Measurements from ENCODE around the gene NFYC.
A peak's percentile ranks its signal among the peaks of the same experiment; 100 is the strongest.
"Not testable (repeated sequence)": the region's sequence is repeated elsewhere in the genome, so short reads cannot be mapped to it uniquely, and the experiment has no call there.

Gene NFYC

DNA sequence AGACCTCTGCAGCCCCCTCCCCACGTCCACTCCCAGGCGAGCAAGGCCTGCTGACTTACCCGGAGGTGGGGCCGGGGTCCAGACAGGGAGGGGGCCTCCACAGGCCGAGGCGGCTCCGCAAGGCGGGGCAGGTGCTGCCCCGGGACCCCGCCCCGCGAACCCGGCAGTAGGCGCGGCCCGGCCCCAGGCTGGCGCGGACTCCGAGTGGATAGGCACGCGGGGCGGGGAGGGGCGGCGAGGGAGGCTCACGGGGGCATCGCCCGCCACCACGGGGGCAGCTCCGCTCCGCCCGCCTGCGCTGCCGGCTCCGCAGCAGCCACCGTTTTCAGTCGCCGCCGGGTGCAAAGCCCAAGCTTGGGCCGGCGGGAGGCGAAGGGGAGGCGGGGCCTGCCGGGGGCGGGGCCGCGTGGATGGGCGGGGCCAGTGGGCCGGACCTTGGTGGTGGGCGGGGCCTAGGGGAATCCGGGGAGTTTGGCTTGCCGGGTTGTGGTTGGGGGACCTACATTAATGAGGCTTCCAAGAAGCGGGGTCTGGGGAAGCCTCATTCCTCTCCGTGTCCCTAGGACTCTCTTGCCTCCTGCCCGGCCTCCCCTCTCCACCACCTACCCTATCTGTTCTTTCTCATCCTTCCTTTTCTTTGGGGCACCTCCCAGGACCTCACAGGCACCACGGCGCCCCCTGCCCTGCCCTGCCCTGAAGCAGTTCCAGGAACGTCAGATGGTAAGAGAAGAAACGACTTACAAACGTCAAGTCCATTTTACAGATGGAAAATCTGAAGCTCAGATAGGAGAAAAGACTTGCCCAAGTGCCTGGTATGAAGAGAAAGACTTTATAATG lies 26.0 kb upstream of the NFYC start, which contains the start of gene RIMS3:
Gene RIMS3, minus strand, starts transcription at position 348 of the 837 bp plus-strand sequence. CDS start 23,757 bp downstream, outside the sequence.
- DNase-seq, result peak; percentile 66

DNA sequence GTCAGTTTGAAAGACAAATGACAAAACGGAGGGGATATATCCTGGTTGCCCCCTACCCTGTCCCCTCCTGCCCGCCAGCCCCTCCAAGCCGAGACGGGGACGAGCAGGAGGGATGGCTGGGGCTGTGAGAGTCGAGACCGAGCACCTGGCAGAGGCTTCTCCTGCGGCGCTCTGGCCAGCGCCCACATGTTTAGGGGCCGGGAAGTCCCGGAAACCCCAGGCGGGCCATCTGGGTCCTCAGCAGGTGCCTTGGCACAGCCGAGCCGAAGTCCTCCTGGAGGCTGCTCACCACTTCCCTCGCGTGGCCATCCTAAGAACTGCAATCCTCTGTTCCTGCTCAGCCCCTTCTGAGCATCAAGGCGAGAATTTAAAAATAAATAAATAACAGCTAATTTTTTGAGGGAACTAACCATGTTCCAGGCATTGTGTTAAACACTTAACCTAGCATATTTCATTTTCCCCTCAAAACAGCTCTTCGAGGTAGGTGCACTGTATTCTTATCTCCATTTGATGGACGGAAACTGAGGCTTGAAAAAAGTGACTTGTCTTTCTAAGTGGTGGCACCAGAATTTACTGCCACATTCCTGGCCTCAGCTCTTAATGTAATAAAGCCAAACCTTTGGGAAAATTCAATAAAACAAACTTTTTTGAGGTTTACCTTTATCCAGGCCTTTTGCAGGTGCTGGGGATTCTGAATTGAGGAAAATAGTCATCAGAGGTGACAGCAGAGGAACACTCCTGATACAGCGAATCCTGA lies 22.6 kb upstream of the NFYC start:
- peak; percentile 71 for DNase-seq

DNA sequence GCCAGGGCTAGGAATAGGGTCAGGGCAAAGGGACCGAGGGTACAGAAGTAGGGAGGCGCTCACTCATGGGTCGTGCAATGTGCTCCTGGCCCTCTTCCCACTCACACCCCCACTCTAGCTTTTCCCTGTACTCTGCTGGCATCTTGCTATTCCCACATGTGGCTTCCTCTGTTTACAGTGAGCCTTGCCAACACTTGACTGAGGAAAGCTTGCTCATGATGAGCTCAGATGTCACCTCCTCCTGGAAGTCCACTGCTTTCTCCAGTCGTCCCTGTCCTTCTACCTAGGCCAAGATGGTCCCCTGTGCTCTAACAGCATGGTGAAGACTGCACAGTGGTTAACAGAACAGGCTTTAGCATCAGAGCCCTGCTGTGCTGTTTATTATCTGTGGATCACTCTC lies 18.1 kb upstream of the NFYC start:
- DNase-seq, result no peak

DNA sequence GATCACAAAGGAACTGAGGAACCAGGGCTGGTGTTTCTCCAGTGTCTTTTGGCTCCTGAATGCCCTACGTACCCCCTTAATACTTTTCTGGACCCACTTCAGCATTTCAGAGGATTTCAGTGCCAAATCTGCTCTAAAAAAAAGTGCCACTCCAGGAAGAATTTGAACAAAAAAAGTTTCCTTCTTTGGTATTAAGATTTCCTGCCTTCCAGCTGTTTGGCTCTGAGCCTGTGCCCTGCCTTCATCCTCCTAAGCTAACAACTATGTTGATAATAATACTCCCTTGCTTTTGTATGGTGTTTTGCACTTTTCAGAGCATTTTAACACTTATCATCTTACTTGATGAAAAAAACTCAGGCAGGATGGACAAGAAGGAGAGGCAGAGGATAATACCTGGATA lies 15.0 kb upstream of the NFYC start:
- no peak for DNase-seq

- DNase-seq, result no peak
Observed at GRCh38 chr1:40679165-40679953, 12.1 kb upstream of the NFYC start.

DNA sequence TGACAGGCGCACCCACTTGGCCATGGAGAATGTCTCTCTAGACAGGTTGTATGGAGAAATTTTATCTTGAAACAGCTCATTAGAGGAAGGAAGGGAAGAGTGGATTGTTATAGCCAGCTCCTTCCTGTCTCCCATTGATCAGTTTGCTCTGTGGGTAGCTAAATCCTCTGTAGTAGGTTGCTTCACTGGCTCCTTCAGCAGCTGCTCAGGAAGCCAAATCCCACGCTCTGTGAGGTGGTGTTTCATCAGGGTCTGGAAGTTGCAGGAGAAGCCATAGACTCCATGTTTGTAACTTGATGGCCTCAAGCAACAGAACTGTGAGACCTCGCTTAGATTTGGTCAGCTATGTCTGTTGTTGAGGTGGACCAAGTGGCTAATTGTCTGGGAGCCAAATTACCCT lies 6.8 kb upstream of the NFYC start:
- DNase-seq, result no peak

DNA sequence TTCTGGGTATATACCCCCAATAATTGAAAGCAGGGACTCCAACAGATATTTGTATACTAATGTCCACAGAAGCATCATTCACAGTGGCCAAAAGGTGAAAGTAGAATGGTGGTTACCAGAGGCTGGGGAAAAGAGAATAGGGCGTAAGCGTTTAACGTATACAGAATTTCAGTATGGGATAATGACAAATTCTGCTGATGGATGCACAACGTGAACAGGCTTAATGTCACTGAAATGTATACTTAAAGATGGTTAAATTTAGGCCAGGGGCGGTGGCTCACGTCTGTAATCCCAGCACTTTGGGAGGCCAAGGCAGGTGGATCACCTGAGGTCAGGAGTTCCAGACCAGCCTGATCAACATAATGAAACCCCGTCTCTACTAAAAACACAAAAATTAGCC lies 4.4 kb upstream of the NFYC start:
- no peak for DNase-seq

- no peak for DNase-seq
Observed at GRCh38 chr1:40687661-40688060, 3.8 kb upstream of the NFYC start.

DNA sequence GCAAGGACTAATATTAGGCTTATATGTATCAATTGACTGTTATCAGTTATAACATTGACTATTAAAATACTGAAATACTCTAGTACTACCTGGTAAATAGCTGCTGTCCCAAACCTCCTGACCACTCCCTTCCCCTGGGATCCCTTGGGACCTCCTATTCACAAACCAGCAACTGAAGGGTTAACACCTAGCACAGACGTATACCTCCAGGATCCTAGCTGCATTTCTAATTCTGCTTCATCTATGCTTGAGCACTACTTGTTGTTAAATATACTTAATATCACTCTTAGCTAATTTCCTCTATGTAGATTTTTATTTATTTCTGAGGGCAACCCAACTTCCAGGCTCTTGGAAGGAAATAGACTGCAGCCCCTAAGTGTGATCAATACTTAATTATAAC lies 1.8 kb upstream of the NFYC start:
- DNase-seq, result no peak

DNA sequence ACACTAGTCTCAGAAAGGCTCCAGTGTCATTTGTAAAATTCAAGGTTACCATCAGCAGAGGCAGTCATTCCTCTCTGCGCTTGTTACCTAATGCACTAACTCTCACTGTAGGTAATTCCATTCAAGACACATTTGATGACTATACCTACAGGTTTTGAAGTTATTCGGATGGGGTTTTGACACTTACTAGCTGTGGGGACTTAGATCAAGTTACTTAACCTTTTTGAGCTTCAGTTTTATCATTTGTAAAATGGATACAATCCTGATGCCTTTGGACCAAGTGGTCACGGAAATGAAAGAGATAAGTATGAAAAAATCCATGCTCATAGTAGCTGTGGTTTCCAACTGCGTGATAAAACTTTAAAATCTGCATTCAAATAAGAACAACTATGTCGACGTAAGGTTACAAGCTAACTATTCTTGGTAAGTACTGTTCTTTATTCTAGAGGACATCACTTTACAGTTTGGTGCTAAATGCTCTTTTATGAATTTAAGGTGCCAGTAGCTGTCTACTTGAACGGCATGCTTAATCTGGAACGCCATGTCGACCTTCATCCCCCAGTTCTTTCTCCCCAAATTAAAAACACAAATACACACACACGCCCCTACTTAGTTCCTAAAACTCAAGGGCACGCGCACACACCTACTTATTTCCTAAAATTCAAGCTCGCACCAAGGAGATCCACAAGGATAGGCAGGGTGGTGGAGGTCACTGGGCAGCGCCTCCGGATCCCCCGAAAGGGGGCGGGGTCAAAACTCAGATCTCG lies 550 bp upstream of the NFYC start:
- DNase-seq, result no peak

DNA sequence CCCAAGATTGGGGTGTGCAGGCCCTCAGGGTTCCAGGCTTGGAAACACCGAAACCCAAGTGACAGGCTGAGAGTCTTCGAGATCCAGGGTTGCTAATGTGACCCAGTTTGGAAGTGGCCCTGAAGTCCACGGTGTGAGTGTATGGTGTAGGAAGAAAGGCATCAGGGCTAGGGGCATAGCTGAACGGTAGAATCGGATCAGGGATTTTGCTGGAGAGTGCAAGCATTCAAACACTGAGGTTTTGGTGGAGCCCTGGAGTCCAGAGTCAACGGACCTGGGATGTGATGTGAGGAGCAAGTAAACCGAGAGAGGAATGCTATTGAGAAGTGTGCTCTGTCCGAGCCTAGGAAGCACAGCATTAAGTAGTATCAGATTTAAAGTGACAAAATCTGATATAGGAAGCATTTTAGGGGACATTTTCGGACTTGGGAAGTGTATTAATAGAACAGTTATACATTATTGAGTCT lies 958 bp downstream of the NFYC start:
- no peak for DNase-seq

- no peak for DNase-seq
Observed at GRCh38 chr1:40693425-40693824, 1.9 kb downstream of the NFYC start.

- DNase-seq, result no peak
Observed at GRCh38 chr1:40694353-40694874, 2.9 kb downstream of the NFYC start.

DNA sequence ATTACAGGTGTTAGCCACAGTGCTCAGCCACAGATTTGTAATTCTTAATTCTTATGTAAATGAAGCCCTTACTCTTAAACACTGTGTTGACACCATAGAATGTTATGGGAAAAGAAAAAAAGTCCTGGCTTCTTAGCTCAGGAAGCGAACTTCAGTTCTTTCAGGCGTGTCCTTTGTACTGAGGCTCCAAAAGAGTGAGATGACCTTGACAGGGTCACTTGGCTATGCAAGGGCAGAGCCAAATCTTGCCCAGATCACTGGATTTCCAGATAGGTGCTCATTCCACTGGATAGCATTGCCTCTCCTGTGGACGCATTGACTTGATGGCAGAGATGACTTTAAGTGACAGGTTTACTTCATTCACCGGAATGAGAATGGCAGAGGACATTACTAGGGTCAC lies 4.8 kb downstream of the NFYC start:
- no peak for DNase-seq

- DNase-seq, result no peak
Observed at GRCh38 chr1:40697436-40697835, 5.9 kb downstream of the NFYC start.

GRCh38 chr1:40699787-40700186 lies 8.3 kb downstream of the NFYC start:
- no peak for DNase-seq

DNA sequence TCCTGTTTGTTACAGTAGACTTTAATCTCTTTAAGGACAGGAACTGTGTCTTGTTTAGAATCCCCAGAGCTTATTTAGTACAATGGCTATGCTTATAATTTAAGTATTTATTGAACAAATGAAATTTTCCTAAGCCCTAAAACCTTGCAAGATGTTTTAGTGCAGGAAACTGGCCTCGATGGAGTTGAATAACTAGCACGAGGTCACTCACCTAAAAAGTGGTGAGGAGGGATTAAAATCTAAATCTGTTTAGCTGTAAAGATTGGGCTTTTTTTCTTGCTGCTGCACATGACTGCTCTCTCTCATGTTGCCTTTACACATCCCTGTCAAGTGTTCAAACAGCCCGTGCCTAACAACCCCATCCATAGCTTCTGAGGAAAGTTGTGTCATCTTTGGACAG lies 10.2 kb downstream of the NFYC start:
- DNase-seq, result no peak

GRCh38 chr1:40702810-40703209 lies 11.3 kb downstream of the NFYC start:
- not testable (repeated sequence) for DNase-seq

GRCh38 chr1:40703316-40703715 lies 11.8 kb downstream of the NFYC start:
- no peak for DNase-seq

GRCh38 chr1:40704817-40705733 lies 13.6 kb downstream of the NFYC start:
- DNase-seq, result no peak

GRCh38 chr1:40706626-40707025 lies 15.1 kb downstream of the NFYC start:
- no peak for DNase-seq

Measured in left hindlimb (tissue), 1 donor.